ENCODE measurements around the gene CRIP1.

CRIP1 gene

GRCh38 chr14:105452963-105453362 lies 33.7 kb upstream of the CRIP1 start:
- DNase-seq, result no peak

- DNase-seq, result no peak
Observed at GRCh38 chr14:105453847-105454246, 32.8 kb upstream of the CRIP1 start.

GRCh38 chr14:105455086-105455640 lies 31.5 kb upstream of the CRIP1 start:
- DNase-seq, result no peak

GRCh38 chr14:105455766-105456660 lies 30.7 kb upstream of the CRIP1 start:
- DNase-seq, result no peak

- no peak for DNase-seq
Observed at GRCh38 chr14:105456736-105457617, 29.7 kb upstream of the CRIP1 start.

GRCh38 chr14:105458010-105458409 lies 28.7 kb upstream of the CRIP1 start:
- DNase-seq, result no peak

- no peak for DNase-seq
Observed at GRCh38 chr14:105458571-105458970, 28.1 kb upstream of the CRIP1 start.

GRCh38 chr14:105460116-105460515 lies 26.6 kb upstream of the CRIP1 start:
- DNase-seq, result no peak

- DNase-seq, result no peak
Observed at GRCh38 chr14:105460616-105461015, 26.1 kb upstream of the CRIP1 start.

GRCh38 chr14:105461903-105462302 lies 24.8 kb upstream of the CRIP1 start:
- no peak for DNase-seq

GRCh38 chr14:105464501-105464900 lies 22.2 kb upstream of the CRIP1 start:
- no peak for DNase-seq

- DNase-seq, result peak; percentile 40
Observed at GRCh38 chr14:105465209-105466031, 21.3 kb upstream of the CRIP1 start.

- no peak for DNase-seq
Observed at GRCh38 chr14:105466531-105467248, 20.0 kb upstream of the CRIP1 start.

- no peak for DNase-seq
Observed at GRCh38 chr14:105467249-105467941, 19.3 kb upstream of the CRIP1 start.

GRCh38 chr14:105467942-105468471 lies 18.7 kb upstream of the CRIP1 start:
- no peak for DNase-seq

- DNase-seq, result no peak
Observed at GRCh38 chr14:105468621-105469241, 18.0 kb upstream of the CRIP1 start.

- DNase-seq, result no peak
Observed at GRCh38 chr14:105469456-105470349, 17.0 kb upstream of the CRIP1 start.

- DNase-seq, result peak; percentile 86
Observed at GRCh38 chr14:105470350-105471296, 16.1 kb upstream of the CRIP1 start.
